Erythroblast (primary cell): ENCODE measurements around the gene AARS2.
A peak's percentile ranks its signal among the peaks of the same experiment; 100 is the strongest.

ENCODE experiments used
- GATA1 ChIP-seq: IDR thresholded peaks from 2 replicates; pipeline ENCODE4 v1.6.1; 2011; ENCODE audit warnings: low read depth, mild to moderate bottlenecking, control low read depth, low read length, moderate library complexity
- POLR2A ChIP-seq: IDR thresholded peaks from 2 replicates; pipeline ENCODE4 v1.6.1; 2011; ENCODE audit warnings: mild to moderate bottlenecking, low read length

DNA sequence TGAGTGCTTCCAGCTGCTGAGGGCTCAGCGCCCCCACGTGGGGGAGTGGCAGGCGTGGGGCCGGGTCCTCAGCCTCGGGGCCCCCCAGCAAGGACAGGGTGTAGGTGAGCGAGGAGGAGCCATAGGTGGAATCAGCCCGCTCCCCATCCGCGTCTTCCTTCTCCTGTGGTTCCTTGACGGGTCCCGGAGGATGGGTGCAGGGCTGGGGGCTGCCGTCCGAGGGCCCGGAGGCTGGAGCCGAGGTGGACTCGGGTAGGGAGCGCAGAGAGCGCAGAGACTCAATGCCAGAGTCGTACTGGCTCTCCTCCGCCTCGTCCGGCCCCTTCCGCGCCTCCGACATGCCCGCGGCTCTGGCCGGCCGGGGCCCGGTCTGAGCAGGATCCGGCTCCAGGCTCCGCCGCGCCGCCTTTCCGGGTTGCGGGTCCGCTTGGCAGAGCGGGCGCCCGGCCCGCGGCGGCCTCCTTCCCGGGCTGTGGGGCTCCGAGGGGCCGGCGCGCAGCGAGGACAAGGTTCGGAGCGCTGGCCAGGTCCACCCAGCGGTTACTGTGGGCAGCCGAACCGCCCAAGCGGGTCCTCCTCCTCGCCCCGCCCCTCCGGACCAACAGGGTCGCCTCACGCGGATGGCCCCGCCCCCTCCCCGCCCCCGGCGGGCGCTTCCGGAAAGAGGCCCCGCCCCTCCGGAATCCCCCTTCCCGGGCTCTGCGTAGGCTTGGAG, 48.0 kb downstream of the AARS2 start, which contains the start of gene NFKBIE:
- TF ChIP-seq POLR2A (peak; percentile 37), GATA1 (no peak)
